Keratinocyte (primary cell): ENCODE data around the gene CD44. TPM values are rescaled to one million over a fixed set of nuclear protein-coding genes. Genes with fewer than 3 reads are reported as not detected.

Experiments
- DNase-seq: peaks from one replicate; pipeline ENCODE4 v3.0.0-alpha.2; 2011; ENCODE audit warnings: low read depth, missing footprints, low spot score
- FAIRE-seq: peaks from 2 replicates; lab custom pipeline; 2011; peaks lifted over from hg19 to GRCh38; lab: Jason Lieb, UNC
- H2AFZ ChIP-seq: 2 replicates; pipeline ENCODE4 v1.6.0; 2012; ENCODE audit warnings: low read length, control low read depth, inconsistent platforms; ENCODE audit not compliant: control insufficient read depth
- H3K27ac ChIP-seq: 2 replicates; pipeline ENCODE4 v1.5.1; 2011; ENCODE audit warnings: low read length; ENCODE audit not compliant: control insufficient read depth, insufficient read depth
- H3K27me3 ChIP-seq: 3 replicates; pipeline ENCODE4 v1.6.0; 2011; ENCODE audit warnings: low read length; ENCODE audit not compliant: control insufficient read depth, insufficient read depth; ENCODE audit errors: extremely low read depth
- H3K36me3 ChIP-seq, 2 experiments: 2 replicates in 1 of 2; 3 replicates in 1 of 2; pipeline ENCODE4 v1.5.1; 2011; ENCODE audit warnings: low read length in 2 of 2, mild to moderate bottlenecking in 1 of 2; ENCODE audit not compliant: control insufficient read depth in 2 of 2, insufficient read depth in 2 of 2; ENCODE audit errors: extremely low read depth in 1 of 2
- H3K4me1 ChIP-seq: 3 replicates; pipeline ENCODE4 v1.5.1; 2011; ENCODE audit warnings: low read length; ENCODE audit not compliant: control insufficient read depth, insufficient read depth; ENCODE audit errors: extremely low read depth
- H3K4me2 ChIP-seq: 3 replicates; pipeline ENCODE4 v1.6.0; 2011; ENCODE audit warnings: low read depth, low read length; ENCODE audit not compliant: control insufficient read depth, insufficient read depth; ENCODE audit errors: extremely low read depth
- H3K4me3 ChIP-seq, 3 experiments: fragments of 200-600 bp in 1 of 3; sonication (generic) in 1 of 3; 2 replicates in 2 of 3; 3 replicates in 1 of 3; pipeline ENCODE4 v1.5.1; 2011 to 2016; ENCODE audit warnings: low read length in 3 of 3, mild to moderate bottlenecking in 3 of 3, control low read depth in 2 of 3, inconsistent platforms in 1 of 3, low read depth in 1 of 3, mixed read lengths in 1 of 3, mixed run types in 1 of 3, moderate library complexity in 1 of 3; ENCODE audit not compliant: control insufficient read depth in 2 of 3, insufficient read depth in 2 of 3; ENCODE audit errors: extremely low read depth in 1 of 3
- H3K79me2 ChIP-seq: 2 replicates; pipeline ENCODE4 v1.6.0; 2012; ENCODE audit warnings: low read length; ENCODE audit not compliant: control insufficient read depth, insufficient read depth
- H3K9ac ChIP-seq: 3 replicates; pipeline ENCODE4 v1.6.0; 2011; ENCODE audit warnings: low read length; ENCODE audit not compliant: control insufficient read depth, insufficient read depth; ENCODE audit errors: extremely low read depth
- H3K9me1 ChIP-seq: 3 replicates; pipeline ENCODE4 v1.6.0; 2011; ENCODE audit warnings: low read length; ENCODE audit not compliant: control insufficient read depth, insufficient read depth; ENCODE audit errors: extremely low read depth
- H3K9me3 ChIP-seq: 2 replicates; pipeline ENCODE4 v1.5.1; 2012; ENCODE audit warnings: low read depth, low read length; ENCODE audit not compliant: control insufficient read depth
- H4K20me1 ChIP-seq: 3 replicates; pipeline ENCODE4 v1.6.0; 2011; ENCODE audit warnings: low read length; ENCODE audit not compliant: control insufficient read depth, insufficient read depth; ENCODE audit errors: extremely low read depth
- EZH2 ChIP-seq: IDR thresholded peaks from one replicate; pipeline ENCODE4 v1.6.1; 2012; ENCODE audit warnings: inconsistent platforms, mild to moderate bottlenecking, low read length, moderate library complexity
- dilution Hi-C: fragments of 300-500 bp; cut with MboI; formaldehyde crosslinking; loops from one replicate; pipeline ENCODE4 v1.7.0; 2020; ENCODE audit warnings: low sequenced_read_pairs; ENCODE audit not compliant: extremely low pct_ligation_motif_present
- polyA plus RNA-seq, 5 experiments: library from polyadenylated mRNA; depleted of rRNA in 3 of 5; stranded (reverse) in 3 of 5; stranded (forward) in 1 of 5; unstranded in 1 of 5; fragments of >200 nt; gene quantifications; 1 replicate in 1 of 5; 2 replicates in 3 of 5; 3 replicates in 1 of 5; pipeline versions ENCODE4 v1.2.1 to v1.2.3, GENCODE V29; 2011 to 2012; ENCODE audit warnings: missing spikeins in 2 of 5, low read depth in 1 of 5, low replicate concordance in 1 of 5
- TF ChIP-seq, protein P1 (sequence below), 3 experiments: IDR thresholded peaks in 1 of 3; conservative IDR thresholded peaks in 1 of 3; optimal IDR thresholded peaks in 1 of 3; 2 replicates in 2 of 3; 3 replicates in 1 of 3; pipeline versions ENCODE3 to v1.5.1; 2011; ENCODE audit warnings: low read length in 3 of 3, mild to moderate bottlenecking in 3 of 3, moderate library complexity in 2 of 3, control low read depth in 1 of 3, inconsistent platforms in 1 of 3; ENCODE audit not compliant: insufficient read depth in 2 of 3; ENCODE audit errors: extremely low read depth in 1 of 3

The CD44 gene
- polyA plus RNA-seq, 1 donor (not counting 4 experiments of a cell fraction or from before 2014, with no cell fraction given) = 2,038 TPM

DNA sequence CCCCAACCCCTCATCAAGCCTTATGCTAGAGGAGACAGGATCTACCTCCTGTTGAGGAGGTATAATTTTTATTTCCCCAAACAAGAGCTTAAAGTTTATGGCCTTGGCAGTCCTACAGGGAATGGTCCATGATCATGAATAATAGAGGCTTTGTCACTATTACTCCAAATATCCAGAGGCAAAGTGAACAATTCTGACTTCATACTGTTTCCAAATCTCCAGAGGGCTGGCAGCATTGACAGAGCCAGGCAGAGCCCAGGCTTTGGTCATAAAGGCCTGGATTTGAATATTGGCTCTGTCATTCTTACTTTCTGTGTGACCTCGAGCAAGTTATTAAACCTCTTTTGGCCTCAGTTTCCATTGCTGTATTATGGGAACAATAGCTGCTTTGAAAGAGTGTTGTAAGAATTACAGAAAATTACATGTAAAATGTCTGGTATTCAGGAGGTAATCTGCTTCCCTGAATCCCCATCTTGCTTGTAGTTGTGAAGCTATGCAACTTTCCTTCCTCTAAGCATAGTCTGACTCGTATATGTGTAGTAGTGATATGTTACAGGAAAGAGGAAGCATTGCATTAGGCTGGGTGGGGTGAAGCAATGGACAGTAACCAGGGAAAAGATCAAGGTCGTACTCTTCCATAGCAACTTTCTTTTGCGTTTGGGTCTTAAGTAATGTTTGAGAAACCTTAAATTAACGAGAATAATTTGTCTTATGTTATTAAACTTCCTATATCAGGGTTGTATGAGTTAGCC lies 88.8 kb downstream of the CD44 start:
- Histone ChIP-seq H3K36me3 (peaks cover 34 to 56% of the 10 kb centered on the region in 2 experiments), H3K27ac (no peak overlapping the region)

DNA sequence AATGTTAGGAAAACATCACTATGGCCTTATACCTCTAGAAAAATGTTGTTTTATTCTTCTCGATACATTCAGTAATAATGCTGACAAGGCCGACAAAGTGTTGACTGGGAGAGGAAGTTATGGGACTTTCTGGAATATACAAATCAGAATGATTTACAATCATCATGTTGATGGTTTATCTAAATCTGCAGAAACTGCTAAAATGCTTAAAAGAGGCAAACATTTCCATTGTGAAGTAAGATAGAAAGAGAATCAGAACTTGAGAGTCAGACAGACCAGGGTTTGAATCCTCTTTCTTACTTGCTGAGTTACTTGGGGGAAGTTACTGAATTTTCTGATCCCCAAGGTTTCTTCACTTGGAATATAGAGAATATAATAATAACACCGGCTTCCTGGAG lies 89.4 kb downstream of the CD44 start:
- H4K20me1 ChIP-seq = no peaks in the 10 kb centered on the region
- H3K79me2 ChIP-seq = no peaks in the 10 kb centered on the region
- DNase-seq = no peak
- peaks cover 31 to 51% of the 10 kb centered on the region in 2 experiments for H3K36me3 ChIP-seq
- H2AFZ ChIP-seq = no peak overlapping the region
- no peaks in the 10 kb centered on the region for H3K9me3 ChIP-seq
- no peak overlapping the region for H3K4me2 ChIP-seq
- H3K4me3 ChIP-seq = no peak overlapping the region
- no peak for FAIRE-seq
- TF ChIP-seq, protein P1, sequence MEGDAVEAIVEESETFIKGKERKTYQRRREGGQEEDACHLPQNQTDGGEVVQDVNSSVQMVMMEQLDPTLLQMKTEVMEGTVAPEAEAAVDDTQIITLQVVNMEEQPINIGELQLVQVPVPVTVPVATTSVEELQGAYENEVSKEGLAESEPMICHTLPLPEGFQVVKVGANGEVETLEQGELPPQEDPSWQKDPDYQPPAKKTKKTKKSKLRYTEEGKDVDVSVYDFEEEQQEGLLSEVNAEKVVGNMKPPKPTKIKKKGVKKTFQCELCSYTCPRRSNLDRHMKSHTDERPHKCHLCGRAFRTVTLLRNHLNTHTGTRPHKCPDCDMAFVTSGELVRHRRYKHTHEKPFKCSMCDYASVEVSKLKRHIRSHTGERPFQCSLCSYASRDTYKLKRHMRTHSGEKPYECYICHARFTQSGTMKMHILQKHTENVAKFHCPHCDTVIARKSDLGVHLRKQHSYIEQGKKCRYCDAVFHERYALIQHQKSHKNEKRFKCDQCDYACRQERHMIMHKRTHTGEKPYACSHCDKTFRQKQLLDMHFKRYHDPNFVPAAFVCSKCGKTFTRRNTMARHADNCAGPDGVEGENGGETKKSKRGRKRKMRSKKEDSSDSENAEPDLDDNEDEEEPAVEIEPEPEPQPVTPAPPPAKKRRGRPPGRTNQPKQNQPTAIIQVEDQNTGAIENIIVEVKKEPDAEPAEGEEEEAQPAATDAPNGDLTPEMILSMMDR (optimal IDR thresholded peaks at IDR 0.05 in 1 of 3, IDR thresholded peaks at IDR 0.05 in 1 of 3, conservative IDR thresholded peaks at IDR 0.05 in 1 of 3; ENCODE audit: extremely low read depth in 1 of 3, insufficient read depth in 2 of 3, low read length in 3 of 3) = no peak
- TF ChIP-seq EZH2 = no peak
- H3K27me3 ChIP-seq = no peaks in the 10 kb centered on the region
- H3K4me1 ChIP-seq = no peaks in the 10 kb centered on the region
- H3K9me1 ChIP-seq = no peaks in the 10 kb centered on the region
- H3K27ac ChIP-seq = no peak overlapping the region
- dilution Hi-C loops = no loop called here
- H3K9ac ChIP-seq = no peak overlapping the region

More for the DNA sequence above, 88.8 kb downstream of the CD44 start:
- Histone ChIP-seq H3K9ac (no peak overlapping the region), H4K20me1 (no peaks in the 10 kb centered on the region), H3K4me1 (no peaks in the 10 kb centered on the region), H3K4me3 (no peak overlapping the region), H3K79me2 (no peaks in the 10 kb centered on the region), H3K9me3 (no peaks in the 10 kb centered on the region), H3K27me3 (no peaks in the 10 kb centered on the region), H3K4me2 (no peak overlapping the region), H2AFZ (no peak overlapping the region), H3K9me1 (no peaks in the 10 kb centered on the region)
- TF ChIP-seq EZH2 = no peak
- dilution Hi-C loops = no loop called here
- DNase-seq (no peak), FAIRE-seq (no peak)
